8988T (cell line): ENCODE data around the gene ZNF775.

Experiments used
- DNase-seq: peaks from one replicate; pipeline ENCODE4 v3.0.0; 2011

Gene ZNF775

DNA sequence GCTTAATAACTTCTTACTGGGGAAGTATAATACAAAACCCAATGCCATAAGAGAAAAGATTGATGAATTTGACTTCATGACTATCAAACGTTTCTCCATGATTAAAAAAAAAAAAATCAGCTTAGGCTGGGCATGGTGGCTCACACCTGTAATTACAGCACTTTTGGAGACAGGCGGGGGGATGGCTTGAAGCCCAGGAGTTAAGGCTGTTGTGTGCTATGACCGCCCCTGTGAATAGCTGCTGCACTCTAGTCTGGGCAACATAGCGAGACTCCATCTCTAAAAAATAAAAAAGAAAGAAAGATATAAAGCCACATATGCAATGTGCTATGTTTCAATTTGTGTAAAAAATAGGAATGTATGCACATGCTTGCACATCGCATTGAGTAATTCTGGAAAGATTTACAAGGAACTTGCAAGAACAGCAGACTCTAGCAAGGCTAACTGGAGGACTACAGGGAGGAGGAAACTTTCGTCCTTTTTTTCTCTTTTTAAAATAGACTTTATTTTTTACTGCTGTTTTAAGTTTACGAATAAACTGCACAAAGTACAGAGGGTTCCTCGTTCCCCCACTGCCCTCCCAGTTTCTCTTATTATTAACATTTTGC, 27.4 kb upstream of the ZNF775 start:
- DNase-seq = no peak

DNA sequence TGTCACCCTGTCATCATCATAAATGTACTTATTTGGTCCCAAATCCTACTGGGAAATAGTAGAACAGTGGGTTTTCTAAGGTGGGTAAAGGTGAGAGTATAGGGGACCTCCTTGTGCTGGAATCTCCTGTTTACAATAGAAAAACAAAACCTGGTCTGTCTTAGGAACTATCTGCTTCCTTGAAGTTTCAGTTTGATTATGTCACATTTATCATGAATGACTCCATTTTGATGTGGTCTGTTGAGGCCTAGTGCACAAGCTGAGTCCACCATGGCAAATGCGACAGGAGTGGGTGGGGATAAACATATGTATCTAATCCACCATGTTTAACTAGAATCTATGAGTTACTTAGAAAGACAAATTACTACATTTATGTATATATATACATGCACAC, 23.5 kb upstream of the ZNF775 start:
- no peak for DNase-seq

DNA sequence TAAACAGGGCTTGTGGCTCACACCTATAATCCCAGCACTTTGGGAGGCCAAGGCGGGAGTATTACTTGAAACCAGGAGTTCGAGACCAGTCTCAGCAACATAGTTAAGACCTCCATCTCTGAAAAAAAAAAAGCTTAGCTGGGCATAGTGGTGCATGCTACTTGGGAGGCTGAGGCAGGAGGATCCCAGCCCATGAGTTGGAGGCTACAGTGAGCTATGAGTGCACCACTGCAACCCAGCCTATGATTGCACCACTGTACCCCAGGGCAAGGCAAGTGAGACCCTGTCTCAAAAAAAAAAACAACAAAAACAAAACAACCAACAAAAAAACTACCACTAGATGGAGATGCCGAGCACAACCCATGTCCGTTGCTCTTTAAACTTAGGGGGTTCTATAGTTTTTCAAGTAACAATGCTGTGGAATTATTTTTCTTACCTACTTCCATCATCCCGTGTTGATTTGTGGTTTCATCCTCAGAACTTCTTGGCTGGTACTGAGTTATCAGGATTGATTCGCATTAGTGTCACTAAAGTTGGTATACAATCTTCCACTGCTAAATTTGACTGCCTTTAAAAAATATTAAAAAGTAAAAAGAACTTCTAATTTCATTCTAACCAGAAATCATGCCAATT, 22.7 kb upstream of the ZNF775 start:
- DNase-seq = no peak

DNA sequence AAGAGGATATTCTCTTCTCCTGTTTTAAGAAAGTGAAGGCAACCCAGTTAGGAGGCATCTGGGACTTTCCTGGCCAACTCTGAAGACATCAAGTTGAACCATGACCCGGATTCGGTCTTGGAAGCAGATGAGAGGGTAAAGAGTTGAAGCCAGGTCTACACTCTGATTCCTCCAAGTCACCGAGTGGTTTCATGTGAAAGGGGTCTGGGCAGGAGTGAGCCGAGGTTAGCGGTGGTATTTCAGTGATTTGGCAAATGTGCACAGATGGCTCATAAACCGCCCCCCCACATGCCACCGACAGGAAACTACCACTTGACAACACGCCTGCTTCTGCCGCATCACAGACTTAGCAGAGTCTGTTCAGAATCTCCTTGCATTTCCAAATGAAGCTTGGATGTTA, 21.9 kb upstream of the ZNF775 start:
- no peak for DNase-seq

DNA sequence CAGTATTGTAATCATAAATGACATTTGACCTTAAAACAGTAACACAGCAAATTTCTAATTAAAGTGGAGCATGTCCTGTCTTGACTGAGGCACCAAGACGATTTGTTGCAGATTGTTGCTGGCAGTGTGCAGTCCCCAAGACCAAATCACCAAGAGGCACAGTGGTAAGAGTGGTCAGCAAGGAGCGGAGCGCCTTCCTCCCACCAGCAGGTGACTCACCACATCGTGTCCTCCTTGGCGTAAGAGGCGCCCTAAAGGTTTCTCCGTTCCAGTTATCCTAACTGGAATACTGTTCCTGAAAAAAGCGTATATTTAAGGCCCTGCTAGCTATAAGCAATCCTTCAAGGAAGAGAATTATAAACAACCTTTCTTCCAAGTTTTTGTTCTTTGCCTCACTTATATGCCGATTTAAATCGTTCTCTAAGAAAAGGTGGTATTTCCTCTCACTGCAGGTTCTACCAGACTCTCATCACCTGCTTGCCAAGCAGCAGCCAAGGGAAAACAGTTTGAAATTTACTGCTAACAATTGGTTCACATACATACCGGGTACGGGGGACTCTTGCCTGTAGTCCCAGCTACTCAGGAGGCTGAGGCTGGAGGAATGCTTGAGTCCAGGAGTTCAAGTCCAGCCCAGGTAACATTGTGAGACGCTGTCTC, 21.2 kb upstream of the ZNF775 start:
- DNase-seq = no peak

DNA sequence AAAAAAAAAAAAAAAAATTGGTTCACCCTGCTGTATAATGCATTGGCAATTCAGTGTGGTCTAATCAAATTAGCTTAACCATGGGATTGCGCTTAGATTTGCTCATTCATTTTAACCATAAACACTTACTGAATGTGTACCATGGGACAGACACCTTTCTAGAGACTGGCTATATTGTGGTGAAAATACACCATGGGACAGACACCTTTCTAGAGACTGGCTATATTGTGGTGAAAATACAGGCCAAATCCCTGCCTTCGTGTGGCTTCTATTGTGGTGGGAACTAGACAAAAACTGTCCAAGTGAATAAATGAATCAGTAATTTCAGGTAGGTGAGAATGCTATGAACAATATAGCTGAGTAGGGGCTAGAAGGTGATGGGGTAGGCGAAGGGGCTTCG, 20.7 kb upstream of the ZNF775 start:
- no peak for DNase-seq

DNA sequence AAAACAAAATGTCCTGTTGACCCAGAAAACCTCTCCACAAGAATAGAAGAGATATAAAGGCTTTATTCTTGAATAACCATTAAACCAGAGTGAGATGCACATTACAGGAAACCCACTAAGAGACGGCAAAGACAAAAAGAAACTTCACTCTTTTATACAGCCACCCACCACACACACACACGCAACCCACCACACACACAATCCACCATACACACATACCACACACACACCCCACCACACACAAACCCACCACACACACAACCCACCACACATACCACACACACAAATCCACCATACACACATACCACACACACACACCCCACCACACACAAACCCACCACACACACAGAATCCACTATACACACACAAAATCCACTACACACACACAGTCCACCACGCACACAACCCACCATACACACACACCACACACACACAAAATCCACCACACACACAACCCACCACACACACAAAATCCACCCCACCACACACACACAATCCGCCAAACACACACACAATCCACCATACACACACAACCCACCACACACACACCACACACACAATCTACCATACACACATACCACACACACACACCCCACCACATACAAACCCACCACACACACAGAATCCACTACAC, 20.0 kb upstream of the ZNF775 start:
- DNase-seq = no peak

DNA sequence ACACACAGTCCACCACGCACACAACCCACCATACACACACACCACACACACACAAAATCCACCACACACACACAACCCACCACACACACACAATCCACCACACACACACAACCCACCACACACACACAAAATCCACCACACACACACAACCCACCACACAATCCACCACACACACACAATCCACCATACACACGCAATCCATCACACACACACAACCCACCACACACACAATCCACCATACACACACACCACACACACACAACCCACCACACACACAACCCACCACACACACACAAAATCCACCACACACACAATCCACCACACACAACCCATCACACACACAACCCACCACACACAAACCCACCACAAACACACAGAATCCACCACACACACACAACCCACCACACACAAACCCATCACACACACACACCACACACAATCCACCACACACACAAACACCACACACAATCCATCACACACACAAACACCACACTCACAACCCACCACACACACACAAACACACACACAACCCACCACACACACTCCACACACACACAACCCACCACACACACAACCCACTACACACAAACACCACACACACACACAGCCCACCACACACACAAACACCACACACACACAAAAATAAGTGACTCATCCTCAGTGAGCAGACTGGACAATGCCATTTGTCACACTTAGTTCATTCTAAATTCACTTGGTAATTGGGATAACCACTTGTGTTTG, 19.3 kb upstream of the ZNF775 start:
- DNase-seq = no peak

DNA sequence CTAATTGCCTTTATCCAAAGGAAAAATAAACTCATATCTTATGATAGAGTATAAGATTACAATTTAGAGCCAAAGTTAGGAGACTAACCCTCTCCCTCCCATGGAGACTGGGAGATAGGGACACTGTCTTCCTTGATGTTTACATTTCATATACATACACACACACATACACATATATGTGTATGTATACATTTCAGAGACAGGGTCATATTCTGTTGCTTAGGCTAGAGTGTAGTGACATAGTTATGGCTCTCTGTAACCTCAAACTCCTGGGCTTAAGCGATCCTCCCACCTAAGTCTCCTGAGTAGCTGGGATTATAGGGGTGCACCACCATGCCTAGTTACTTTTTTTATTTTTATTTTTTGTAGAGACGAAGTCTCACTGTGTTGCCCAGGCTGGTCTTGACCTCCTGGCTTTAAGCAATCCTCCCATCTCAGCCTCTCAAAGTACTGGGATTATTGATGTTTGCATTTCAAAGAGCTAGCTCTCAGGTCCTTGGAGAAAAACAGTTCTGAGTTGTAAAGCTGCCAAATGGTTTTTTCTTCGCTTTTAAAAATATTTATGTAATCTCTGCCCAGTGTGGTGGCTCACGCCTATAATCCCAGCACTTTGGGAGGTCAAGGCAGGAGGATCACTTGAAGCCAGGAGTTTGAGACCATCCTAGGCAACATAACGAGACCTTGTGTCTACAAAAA, 18.6 kb upstream of the ZNF775 start:
- no peak for DNase-seq

DNA sequence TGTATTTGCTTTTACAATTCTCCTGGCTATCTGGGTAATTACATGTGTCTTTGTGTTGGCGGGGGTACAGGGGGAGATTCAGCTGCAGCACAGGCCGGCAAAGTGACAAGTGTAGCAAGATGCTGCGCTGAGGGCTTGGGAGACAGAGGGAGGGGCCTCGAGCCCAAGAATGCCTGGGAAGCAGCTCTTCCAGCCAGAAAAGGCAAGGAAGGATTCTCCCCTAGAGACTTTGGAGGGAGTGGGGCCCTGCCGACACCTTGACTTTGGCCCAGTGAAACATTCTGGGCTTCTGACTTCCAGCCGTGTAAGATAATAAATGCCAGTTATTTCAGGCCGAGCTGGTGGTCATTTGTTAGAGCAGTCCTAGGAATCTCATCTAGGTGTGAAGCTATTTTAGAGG, 17.7 kb upstream of the ZNF775 start:
- no peak for DNase-seq

DNA sequence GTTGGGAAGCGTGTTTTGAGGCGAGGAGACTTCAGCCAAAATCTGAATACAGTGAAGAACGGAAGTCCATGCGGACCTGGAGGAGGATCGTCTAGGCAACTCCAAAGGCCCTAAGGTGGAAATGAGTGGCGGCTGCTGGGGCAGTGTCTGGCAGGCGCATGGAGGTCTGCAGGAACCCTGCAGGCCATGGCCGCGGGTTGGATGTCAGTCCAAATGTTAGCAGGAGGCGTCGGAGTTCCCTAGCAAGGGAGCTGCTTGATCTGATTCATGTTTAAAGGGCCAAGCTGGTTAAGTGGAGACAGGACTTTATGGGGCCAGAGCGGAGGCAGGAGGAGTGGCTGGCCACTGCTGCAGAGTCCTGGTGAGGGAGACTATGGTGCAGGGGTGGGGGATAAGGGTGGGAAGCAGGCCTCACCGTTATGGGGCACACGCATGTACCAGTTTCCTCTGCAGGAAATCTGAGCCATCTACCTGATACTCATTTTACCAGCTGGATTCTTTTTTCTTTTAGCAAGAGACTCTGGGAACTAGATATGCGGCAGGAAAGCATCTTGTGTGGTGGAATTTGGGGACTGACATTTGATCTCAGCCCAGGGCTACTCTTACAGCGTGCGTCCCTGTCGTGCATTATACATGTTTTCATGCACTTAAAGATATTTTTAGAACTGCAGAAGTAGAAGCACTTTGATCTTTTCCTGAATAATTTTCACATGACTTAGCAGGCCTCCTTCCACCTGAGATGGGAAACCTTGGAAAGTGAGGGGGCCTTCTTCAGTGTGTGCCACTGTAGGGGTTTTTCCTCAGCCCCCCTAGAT, 17.1 kb upstream of the ZNF775 start:
- DNase-seq = no peak

DNA sequence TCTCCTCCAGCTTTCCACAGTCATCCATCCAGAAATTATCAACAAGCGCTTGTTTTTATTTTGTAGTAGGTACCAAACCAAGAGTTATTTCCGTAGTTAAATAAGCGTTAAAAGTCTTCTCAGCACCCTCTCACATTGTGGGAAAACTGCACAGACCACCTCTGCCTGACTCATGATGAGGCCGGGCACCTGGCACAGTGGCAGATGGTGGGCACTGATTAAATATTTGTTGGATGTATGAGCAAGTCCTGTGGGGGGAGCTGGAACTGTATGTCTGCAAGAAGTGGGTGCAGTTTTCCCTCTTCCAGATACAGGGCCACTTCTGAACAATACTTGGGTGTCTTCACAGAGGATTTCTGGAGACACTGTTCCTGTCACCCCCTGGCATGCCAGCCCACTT, 15.8 kb upstream of the ZNF775 start:
- no peak for DNase-seq

DNA sequence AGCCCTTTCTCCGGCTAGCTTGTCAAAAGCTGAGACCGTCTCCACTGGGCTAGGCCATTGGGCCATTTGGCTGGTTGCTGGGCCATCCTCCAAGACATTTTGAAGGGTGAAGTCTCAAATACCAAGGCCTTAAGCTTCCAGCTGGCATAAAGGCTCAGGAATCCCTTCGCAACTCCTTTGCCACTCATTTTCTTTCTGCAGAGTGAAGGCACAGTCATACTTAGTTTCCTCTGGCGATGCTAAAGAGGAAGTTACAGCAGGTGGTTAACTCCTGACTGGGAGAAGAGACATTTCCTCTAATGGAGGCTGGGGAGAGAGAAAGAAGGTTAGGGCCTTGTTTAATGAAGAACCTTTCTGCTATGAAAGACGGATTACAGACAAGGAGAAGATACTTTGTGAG, 15.3 kb upstream of the ZNF775 start:
- no peak for DNase-seq

DNA sequence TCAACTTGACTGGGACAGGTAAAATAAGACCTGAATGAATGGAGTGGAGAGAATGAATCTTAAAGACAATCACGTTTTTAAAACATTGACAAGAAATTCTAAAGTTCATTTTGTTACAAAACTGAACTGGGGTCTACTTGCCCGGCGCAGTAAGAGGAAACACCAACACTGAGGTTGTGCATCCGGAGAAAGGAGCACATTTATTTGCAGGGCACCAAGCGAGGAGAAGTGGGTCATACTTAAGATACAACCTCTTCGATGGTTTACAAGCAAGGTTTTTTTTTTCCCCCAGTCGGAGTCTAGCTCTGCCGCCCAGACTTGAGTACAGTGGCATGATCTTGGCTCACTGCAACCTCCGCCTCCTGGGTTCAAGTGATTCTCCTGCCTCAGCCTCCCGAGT, 13.9 kb upstream of the ZNF775 start:
- no peak for DNase-seq

DNA sequence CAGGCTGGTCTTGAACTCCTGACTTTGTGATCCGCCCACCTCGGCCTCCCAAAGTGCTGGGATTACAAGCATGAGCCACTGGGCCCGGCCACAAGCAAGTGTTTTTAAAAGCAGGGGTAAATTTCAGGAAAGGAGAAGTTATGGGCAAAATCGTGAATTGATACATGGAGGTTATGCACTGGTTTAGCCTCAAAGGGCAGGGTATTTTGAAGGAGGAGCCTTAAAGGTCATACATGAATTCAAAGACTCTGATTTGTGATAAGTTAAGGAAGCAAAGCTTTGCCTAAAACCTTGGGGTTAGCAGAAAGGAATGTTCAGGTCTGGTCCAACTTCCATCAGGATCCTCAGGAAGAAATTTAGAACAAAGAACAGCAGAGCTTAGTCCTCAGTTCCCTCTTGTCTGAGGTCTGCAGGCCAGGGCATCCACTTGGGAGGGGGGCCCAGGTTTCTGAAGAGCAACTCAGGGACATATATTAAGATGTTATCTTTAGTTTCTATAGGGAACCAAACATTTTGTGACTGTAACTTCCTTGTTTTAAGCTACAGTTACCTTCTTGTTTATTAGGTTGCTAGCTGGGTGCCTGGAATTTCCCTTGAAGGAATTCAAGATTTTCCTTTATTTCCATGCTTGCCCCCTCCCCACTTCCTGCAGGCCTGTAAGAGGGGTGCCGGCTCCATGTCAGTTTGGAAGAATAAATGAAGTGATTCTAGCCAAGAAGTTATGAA, 13.3 kb upstream of the ZNF775 start:
- DNase-seq = no peak

DNA sequence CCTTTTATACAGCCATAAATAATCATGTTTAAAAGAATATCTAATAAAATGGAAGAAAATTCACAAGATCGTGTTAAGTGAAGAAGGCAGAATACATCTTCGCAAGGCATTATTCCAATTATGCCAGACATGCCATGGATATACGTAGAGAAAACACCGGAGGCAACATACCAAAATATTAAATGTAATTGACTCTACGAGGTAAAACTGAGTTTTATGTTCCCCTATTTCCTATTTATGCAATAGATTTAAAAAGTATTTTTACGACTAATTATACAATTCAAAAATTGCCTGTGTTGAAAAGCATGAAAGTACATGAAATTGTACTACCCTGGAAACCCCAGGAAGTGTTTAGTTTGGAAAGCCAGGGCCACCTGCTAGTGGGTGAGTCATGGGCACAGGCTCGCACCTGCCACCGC, 11.4 kb upstream of the ZNF775 start:
- peak; percentile 94 for DNase-seq

DNA sequence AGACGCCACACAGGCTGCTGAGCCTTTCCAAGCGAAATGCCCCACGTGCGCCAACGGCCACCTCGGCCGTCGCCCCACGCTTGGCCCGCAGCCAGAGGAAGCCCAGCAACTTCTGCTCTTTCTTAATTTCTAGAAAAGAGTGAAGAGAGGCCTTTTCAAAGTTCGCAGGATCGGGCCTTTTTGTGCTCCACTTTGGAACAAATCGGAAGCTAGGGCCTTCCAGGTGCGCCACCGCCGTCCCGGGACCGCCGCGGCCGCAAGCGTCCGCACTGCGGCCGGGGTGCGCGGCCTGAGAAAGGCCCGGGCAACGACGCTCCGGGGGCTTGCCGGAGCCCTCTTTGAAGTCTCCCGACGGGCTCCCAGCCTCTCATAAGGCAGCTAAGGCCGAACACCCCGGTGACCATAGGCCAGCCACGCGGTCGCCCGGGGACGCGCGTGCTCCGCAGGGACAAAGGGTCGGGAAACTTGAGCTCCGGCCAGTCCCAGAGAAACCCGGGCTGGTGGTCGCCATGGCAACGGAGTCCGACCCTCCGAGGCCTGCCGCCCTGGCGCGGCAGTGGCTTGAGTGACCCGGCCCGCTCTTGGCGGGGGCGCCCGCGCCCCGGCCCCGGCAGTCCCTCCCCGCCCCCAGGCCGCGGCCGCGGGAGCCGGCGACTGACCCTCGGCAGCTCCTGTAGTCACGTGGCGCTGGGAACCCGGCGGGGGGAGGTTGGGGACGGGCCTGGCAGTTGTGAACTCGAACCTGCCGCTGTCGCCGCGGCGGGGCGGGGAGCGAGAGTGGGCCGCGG, 10.8 kb upstream of the ZNF775 start, which contains the start of gene REPIN1:
Gene REPIN1, plus strand, starts transcription at position 727 of the 788 bp plus-strand sequence. CDS start 890 bp downstream, outside the sequence.
- peak; percentile 73 for DNase-seq

DNA sequence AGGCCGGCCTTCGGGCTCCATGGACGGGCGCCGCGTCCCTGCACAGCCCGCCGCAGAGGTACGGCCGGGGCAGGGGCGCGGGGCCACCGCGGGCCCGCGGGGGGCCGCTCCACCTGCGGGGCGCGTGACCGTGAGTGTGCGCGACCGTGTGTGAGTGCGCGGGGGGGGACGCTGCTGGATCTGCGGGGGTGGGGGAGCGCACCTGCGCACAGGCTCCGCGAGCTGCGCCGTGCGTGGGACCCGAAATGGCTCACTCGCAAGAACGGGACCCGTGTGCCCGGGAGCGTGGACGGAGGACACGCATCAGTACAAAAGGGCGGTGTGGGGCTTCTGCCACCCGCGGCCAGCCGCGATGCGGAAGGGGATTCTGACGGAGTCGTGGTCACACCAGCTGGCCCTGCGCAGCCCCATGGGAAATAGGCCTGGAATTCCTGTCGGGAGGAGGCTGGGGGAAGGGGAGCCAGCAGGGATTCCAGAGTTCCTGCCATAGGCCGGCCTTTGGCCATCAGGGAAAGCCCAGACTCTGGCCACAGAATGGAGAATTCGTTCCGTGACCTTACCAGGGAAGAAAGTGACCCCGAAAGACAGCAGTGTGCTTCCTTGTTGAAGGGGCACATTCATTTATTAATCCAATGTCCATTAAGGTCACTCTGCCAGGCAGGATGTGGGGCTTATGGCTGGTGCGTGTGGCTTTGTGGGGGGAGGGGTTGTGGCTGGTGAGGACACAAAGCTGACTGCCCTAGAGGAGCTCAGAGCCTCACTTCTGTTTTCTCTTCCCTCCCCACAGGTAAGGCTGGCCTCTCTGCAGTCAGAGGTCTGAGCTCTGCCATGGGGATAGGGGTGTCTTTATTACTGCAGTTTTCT, 10.0 kb upstream of the ZNF775 start:
- DNase-seq = peak; percentile 66
